ENCODE data around the gene TMEM235. TPM values are rescaled to one million over a fixed set of nuclear protein-coding genes. Genes with fewer than 3 reads are reported as not detected.

Gene TMEM235
- total and polyA plus RNA-seq, 9 of the 15 experiments (the other 6 are each of a cell fraction or from before 2014, with no cell fraction given): not detected

DNA sequence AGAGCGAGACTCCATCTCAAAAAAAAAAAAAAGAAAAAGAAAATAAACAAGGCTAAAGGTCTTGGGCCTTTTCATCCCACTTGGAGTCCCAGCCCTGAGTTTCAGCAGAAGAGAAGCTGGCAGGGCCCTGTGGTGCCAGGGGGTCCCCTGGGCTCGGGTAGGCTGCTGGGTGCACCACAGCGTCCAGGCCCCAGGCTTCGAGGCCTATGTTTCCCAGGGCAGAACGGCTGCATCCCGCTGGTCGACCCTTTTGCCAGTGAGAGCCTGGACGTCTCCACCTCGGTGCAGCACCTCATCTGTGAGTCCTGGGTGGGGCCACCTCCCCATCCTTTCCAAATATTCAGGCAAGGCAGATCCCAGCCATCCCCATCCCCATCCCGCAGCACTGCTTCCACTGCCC, 2.2 kb downstream of the TMEM235 start:
- POLR2A ChIA-PET: interaction anchor here (1.2 kb wide), 1 partner anchor 13 kb away, joined by 3 read pairs; no protein-coding TSS in a partner anchor
- no peaks in the 10 kb centered on the region for H4K20me1 ChIP-seq (replicated peaks; ENCODE audit: control insufficient read depth, insufficient read depth, low read length)
- no peak overlapping the region for H2AFZ ChIP-seq (ENCODE audit: low read depth, low read length)
- intact Hi-C loops (cut with micrococcal nuclease) (no loop called here), in situ Hi-C loops (cut with MboI) (no loop called here)
- no peaks in the 10 kb centered on the region for H3K9me3 ChIP-seq (replicated peaks; ENCODE audit: control insufficient read depth, insufficient read depth, low read depth, low read length)
- no peak for ATAC-seq
- H3K79me2 ChIP-seq (ENCODE audit: control insufficient read depth, insufficient read depth, low read length): no peaks in the 10 kb centered on the region
- H3K4me2 ChIP-seq (ENCODE audit: insufficient read depth, low read length): no peak overlapping the region
- FAIRE-seq: no peak
- no peak overlapping the region for H3K27ac ChIP-seq (ENCODE audit: extremely low read depth, low read depth, low read length)
- TF ChIP-seq KDM1A (IDR thresholded peaks at IDR 0.05) (no peak), ZNF324 (CRISPR knock-in tag; IDR thresholded peaks at IDR 0.05) (no peak), SAFB (IDR thresholded peaks at IDR 0.05; ENCODE audit: borderline replicate concordance, low read depth, low read length) (no peak), XRCC5 (IDR thresholded peaks at IDR 0.05; ENCODE audit: low read depth, low read length) (no peak), SMARCA5 (IDR thresholded peaks at IDR 0.05) (no peak), HDAC3 (IDR thresholded peaks at IDR 0.05; ENCODE audit: borderline replicate concordance, partially characterized antibody) (no peak), CHCHD3 (CRISPR knock-in tag; IDR thresholded peaks at IDR 0.05) (no peak)
- TF ChIP-seq, protein P1, sequence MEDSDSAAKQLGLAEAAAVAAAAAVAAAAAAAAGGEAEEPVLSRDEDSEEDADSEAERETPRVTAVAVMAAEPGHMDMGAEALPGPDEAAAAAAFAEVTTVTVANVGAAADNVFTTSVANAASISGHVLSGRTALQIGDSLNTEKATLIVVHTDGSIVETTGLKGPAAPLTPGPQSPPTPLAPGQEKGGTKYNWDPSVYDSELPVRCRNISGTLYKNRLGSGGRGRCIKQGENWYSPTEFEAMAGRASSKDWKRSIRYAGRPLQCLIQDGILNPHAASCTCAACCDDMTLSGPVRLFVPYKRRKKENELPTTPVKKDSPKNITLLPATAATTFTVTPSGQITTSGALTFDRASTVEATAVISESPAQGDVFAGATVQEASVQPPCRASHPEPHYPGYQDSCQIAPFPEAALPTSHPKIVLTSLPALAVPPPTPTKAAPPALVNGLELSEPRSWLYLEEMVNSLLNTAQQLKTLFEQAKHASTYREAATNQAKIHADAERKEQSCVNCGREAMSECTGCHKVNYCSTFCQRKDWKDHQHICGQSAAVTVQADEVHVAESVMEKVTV (CRISPR knock-in tag; IDR thresholded peaks at IDR 0.05): no peak
- TF ChIP-seq, protein P2, sequence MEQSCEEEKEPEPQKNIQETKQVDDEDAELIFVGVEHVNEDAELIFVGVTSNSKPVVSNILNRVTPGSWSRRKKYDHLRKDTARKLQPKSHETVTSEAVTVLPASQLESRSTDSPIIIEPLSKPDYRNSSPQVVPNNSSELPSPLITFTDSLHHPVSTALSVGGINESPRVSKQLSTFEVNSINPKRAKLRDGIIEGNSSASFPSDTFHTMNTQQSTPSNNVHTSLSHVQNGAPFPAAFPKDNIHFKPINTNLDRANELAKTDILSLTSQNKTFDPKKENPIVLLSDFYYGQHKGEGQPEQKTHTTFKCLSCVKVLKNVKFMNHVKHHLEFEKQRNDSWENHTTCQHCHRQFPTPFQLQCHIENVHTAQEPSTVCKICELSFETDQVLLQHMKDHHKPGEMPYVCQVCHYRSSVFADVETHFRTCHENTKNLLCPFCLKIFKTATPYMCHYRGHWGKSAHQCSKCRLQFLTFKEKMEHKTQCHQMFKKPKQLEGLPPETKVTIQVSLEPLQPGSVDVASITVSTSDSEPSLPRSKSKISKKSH (CRISPR knock-in tag; IDR thresholded peaks at IDR 0.05): no peak
- TF ChIP-seq, protein P3, sequence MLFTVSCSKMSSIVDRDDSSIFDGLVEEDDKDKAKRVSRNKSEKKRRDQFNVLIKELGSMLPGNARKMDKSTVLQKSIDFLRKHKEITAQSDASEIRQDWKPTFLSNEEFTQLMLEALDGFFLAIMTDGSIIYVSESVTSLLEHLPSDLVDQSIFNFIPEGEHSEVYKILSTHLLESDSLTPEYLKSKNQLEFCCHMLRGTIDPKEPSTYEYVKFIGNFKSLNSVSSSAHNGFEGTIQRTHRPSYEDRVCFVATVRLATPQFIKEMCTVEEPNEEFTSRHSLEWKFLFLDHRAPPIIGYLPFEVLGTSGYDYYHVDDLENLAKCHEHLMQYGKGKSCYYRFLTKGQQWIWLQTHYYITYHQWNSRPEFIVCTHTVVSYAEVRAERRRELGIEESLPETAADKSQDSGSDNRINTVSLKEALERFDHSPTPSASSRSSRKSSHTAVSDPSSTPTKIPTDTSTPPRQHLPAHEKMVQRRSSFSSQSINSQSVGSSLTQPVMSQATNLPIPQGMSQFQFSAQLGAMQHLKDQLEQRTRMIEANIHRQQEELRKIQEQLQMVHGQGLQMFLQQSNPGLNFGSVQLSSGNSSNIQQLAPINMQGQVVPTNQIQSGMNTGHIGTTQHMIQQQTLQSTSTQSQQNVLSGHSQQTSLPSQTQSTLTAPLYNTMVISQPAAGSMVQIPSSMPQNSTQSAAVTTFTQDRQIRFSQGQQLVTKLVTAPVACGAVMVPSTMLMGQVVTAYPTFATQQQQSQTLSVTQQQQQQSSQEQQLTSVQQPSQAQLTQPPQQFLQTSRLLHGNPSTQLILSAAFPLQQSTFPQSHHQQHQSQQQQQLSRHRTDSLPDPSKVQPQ (CRISPR knock-in tag; IDR thresholded peaks at IDR 0.05; ENCODE audit: borderline replicate concordance): no peak
- TF ChIP-seq, protein P4, sequence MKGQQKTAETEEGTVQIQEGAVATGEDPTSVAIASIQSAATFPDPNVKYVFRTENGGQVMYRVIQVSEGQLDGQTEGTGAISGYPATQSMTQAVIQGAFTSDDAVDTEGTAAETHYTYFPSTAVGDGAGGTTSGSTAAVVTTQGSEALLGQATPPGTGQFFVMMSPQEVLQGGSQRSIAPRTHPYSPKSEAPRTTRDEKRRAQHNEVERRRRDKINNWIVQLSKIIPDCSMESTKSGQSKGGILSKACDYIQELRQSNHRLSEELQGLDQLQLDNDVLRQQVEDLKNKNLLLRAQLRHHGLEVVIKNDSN (CRISPR knock-in tag; IDR thresholded peaks at IDR 0.05): no peak
- TF ChIP-seq, protein P5, sequence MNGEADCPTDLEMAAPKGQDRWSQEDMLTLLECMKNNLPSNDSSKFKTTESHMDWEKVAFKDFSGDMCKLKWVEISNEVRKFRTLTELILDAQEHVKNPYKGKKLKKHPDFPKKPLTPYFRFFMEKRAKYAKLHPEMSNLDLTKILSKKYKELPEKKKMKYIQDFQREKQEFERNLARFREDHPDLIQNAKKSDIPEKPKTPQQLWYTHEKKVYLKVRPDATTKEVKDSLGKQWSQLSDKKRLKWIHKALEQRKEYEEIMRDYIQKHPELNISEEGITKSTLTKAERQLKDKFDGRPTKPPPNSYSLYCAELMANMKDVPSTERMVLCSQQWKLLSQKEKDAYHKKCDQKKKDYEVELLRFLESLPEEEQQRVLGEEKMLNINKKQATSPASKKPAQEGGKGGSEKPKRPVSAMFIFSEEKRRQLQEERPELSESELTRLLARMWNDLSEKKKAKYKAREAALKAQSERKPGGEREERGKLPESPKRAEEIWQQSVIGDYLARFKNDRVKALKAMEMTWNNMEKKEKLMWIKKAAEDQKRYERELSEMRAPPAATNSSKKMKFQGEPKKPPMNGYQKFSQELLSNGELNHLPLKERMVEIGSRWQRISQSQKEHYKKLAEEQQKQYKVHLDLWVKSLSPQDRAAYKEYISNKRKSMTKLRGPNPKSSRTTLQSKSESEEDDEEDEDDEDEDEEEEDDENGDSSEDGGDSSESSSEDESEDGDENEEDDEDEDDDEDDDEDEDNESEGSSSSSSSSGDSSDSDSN (IDR thresholded peaks at IDR 0.05; ENCODE audit: borderline replicate concordance in 1 of 2, low read depth in 2 of 2, low read length in 2 of 2): no peak
- 54% methylated on average over 7 of the region's 10 CpGs for WGBS (ENCODE audit: insufficient coverage, low coverage, missing lambda C conversion rate)
- peak overlapping the region in 1 of 2 experiments; percentile 45; a peak in 1 of 4 replicates for H3K9ac ChIP-seq (ENCODE audit: insufficient read depth in 1 of 2, low read depth in 2 of 2, low read length in 2 of 2)
- H3K4me3 ChIP-seq: no peak overlapping the region
- H3K27me3 ChIP-seq (ENCODE audit: control insufficient read depth in 2 of 2, insufficient read depth in 2 of 2, low read length in 2 of 2): no peaks in the 10 kb centered on the region
- peaks cover 0 to 47% of the 10 kb centered on the region in 2 experiments; a peak in 2 of 5 replicates for H3K4me1 ChIP-seq (replicated peaks in 1 of 2; ENCODE audit: control insufficient read depth in 2 of 2, insufficient read depth in 2 of 2, low read length in 2 of 2)
- H3K9me1 ChIP-seq (ENCODE audit: control insufficient read depth, insufficient read depth, low read length): no peaks in the 10 kb centered on the region
- no peak for DNase-seq (ENCODE audit: extremely low read depth in 1 of 4, low spot score in 3 of 4)
- no TSS peak for BruUV-seq (replicated peaks)
- no peaks in the 10 kb centered on the region for H3K36me3 ChIP-seq (ENCODE audit: control insufficient read depth, insufficient read depth, low read length)
- CTCF ChIA-PET (ENCODE audit: low intra/inter-chr PET ratio): no interaction called here
